SK-N-SH treated with all-trans-retinoic acid at 6 μM for 48 hours (cell line): ENCODE results near the gene VWA5A.

Experiments
- ATAC-seq: fragments of 200-7000 bp; cut with Tn5 transposase; 3 replicates; pipeline ENCODE4 v1.9.1; 2020; ENCODE audit warnings: mild to moderate bottlenecking, moderate library complexity
- ARNTL ChIP-seq: fragments of 450-650 bp; formaldehyde crosslinking; IDR thresholded peaks from 2 replicates; pipeline ENCODE4 v1.5.0; 2020; ENCODE audit warnings: low read depth, mild to moderate bottlenecking, moderate library complexity, borderline replicate concordance
- BACH2 ChIP-seq: fragments of 250-450 bp; sonication (Bioruptor Pico); IDR thresholded peaks from 2 replicates; pipeline ENCODE4 v1.9.0; 2021; ENCODE audit warnings: mild to moderate bottlenecking, borderline replicate concordance
- CSDC2 ChIP-seq: fragments of 250-450 bp; sonication (Bioruptor Pico); IDR thresholded peaks from 2 replicates; pipeline ENCODE4 v1.5.0; 2020; ENCODE audit warnings: mild to moderate bottlenecking, moderate library complexity
- ESRRG ChIP-seq: fragments of 250-450 bp; sonication (Bioruptor Pico); IDR thresholded peaks from 2 replicates; pipeline ENCODE4 v1.6.1; 2021; ENCODE audit warnings: mild to moderate bottlenecking
- GLIS3 ChIP-seq: fragments of 250-450 bp; sonication (Bioruptor Pico); IDR thresholded peaks from 2 replicates; pipeline ENCODE4 v1.5.0; 2020; ENCODE audit warnings: mild to moderate bottlenecking, moderate library complexity
- ISL1 ChIP-seq: fragments of 250-450 bp; sonication (Bioruptor Pico); IDR thresholded peaks from 2 replicates; pipeline ENCODE4 v2.1.2; 2022; ENCODE audit warnings: mild to moderate bottlenecking, moderate library complexity
- OSR1 ChIP-seq: fragments of 250-450 bp; sonication (Bioruptor Pico); IDR thresholded peaks from 2 replicates; pipeline ENCODE4 v1.8.0; 2022; ENCODE audit warnings: moderate library complexity, mild to moderate bottlenecking, inconsistent platforms
- RARB ChIP-seq: fragments of 250-450 bp; sonication (Bioruptor Pico); IDR thresholded peaks from 2 replicates; pipeline ENCODE4 v1.8.0; 2021; ENCODE audit warnings: mild to moderate bottlenecking, moderate library complexity
- SNAI2 ChIP-seq: fragments of 250-450 bp; sonication (Bioruptor Pico); IDR thresholded peaks from 2 replicates; pipeline ENCODE4 v1.5.0; 2020; ENCODE audit warnings: mild to moderate bottlenecking, moderate library complexity
- TCF4 ChIP-seq: fragments of 250-450 bp; sonication (Bioruptor Pico); IDR thresholded peaks from 2 replicates; pipeline ENCODE4 v1.8.0; 2021; ENCODE audit warnings: mild to moderate bottlenecking, moderate library complexity, borderline replicate concordance
- TOX ChIP-seq: fragments of 250-450 bp; sonication (Bioruptor Pico); IDR thresholded peaks from 2 replicates; pipeline ENCODE4 v1.8.0; 2021; ENCODE audit warnings: mild to moderate bottlenecking, moderate library complexity, borderline replicate concordance
- ZC3H10 ChIP-seq: fragments of 250-450 bp; sonication (Bioruptor Pico); IDR thresholded peaks from 2 replicates; pipeline ENCODE4 v1.5.1; 2021; ENCODE audit warnings: mild to moderate bottlenecking, moderate library complexity
- ZFP3 ChIP-seq: fragments of 250-450 bp; sonication (Bioruptor Pico); IDR thresholded peaks from 2 replicates; pipeline ENCODE4 v1.5.0; 2020; ENCODE audit warnings: mild to moderate bottlenecking, moderate library complexity
- ZFP30 ChIP-seq: fragments of 450-650 bp; formaldehyde crosslinking; IDR thresholded peaks from 2 replicates; pipeline ENCODE4 v1.5.0; 2022; ENCODE audit warnings: mild to moderate bottlenecking, moderate library complexity
- ZNF565 ChIP-seq: fragments of 450-650 bp; formaldehyde crosslinking; conservative IDR thresholded peaks from 2 replicates; pipeline ENCODE4 v1.5.0; 2020; ENCODE audit warnings: low read depth, mild to moderate bottlenecking, moderate library complexity
- ZNF70 ChIP-seq: fragments of 450-650 bp; formaldehyde crosslinking; IDR thresholded peaks from 2 replicates; pipeline ENCODE4 v1.5.0; 2020; ENCODE audit warnings: mild to moderate bottlenecking, moderate library complexity
- ZNF8 ChIP-seq: fragments of 450-650 bp; formaldehyde crosslinking; IDR thresholded peaks from 2 replicates; pipeline ENCODE4 v1.5.0; 2020; ENCODE audit warnings: mild to moderate bottlenecking, moderate library complexity
- TF ChIP-seq, protein P1 (sequence below): fragments of 250-450 bp; sonication (Bioruptor Pico); IDR thresholded peaks from 2 replicates; pipeline ENCODE4 v1.5.1; 2020; ENCODE audit warnings: low read depth, mild to moderate bottlenecking, moderate library complexity
- TF ChIP-seq, protein P2 (sequence below): fragments of 250-450 bp; sonication (Bioruptor Pico); IDR thresholded peaks from 2 replicates; pipeline ENCODE4 v1.8.0; 2021; ENCODE audit warnings: low read depth, mild to moderate bottlenecking, moderate library complexity, borderline replicate concordance
- TF ChIP-seq, protein P3 (sequence below): fragments of 250-450 bp; sonication (Bioruptor Pico); IDR thresholded peaks from 2 replicates; pipeline ENCODE4 v1.8.0; 2020; ENCODE audit warnings: mild to moderate bottlenecking, moderate library complexity, borderline replicate concordance
- TF ChIP-seq, protein P4 (sequence below): fragments of 250-450 bp; sonication (Bioruptor Pico); IDR thresholded peaks from 2 replicates; pipeline ENCODE4 v1.5.1; 2021; ENCODE audit warnings: mild to moderate bottlenecking, moderate library complexity

Gene VWA5A

DNA sequence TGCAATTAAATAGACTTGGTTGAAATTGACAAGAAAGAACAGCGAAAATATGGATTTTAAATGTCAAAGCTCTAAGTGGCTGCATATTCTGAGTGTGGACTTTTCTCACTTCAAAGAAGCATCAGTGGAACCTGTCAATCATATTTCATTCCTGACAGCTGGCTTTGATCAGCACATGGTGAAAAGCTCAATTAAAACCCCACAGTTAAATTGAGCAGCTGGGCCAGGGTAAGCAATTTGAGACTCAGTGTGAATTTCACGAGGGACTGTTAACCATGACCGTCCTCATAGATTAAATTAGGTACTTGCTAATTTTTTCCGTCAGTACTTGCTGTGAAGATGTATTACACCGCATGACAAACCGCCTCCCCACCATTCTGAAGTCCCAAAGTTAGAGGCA lies 56.9 kb downstream of the VWA5A start:
- TF ChIP-seq TOX (CRISPR knock-in tag), result no peak
- no peak for TF ChIP-seq GLIS3
- no peak for TF ChIP-seq ZNF8 (CRISPR knock-in tag)
- TF ChIP-seq, protein P1, sequence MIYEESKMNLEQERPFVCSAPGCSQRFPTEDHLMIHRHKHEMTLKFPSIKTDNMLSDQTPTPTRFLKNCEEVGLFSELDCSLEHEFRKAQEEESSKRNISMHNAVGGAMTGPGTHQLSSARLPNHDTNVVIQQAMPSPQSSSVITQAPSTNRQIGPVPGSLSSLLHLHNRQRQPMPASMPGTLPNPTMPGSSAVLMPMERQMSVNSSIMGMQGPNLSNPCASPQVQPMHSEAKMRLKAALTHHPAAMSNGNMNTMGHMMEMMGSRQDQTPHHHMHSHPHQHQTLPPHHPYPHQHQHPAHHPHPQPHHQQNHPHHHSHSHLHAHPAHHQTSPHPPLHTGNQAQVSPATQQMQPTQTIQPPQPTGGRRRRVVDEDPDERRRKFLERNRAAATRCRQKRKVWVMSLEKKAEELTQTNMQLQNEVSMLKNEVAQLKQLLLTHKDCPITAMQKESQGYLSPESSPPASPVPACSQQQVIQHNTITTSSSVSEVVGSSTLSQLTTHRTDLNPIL (CRISPR knock-in tag), result no peak
- TF ChIP-seq TCF4 (CRISPR knock-in tag), result no peak
- no peak for TF ChIP-seq OSR1 (CRISPR knock-in tag)
- no peak for TF ChIP-seq ISL1
- no peak for TF ChIP-seq CSDC2 (CRISPR knock-in tag)
- no peak for TF ChIP-seq BACH2 (CRISPR knock-in tag)
- TF ChIP-seq, protein P2, sequence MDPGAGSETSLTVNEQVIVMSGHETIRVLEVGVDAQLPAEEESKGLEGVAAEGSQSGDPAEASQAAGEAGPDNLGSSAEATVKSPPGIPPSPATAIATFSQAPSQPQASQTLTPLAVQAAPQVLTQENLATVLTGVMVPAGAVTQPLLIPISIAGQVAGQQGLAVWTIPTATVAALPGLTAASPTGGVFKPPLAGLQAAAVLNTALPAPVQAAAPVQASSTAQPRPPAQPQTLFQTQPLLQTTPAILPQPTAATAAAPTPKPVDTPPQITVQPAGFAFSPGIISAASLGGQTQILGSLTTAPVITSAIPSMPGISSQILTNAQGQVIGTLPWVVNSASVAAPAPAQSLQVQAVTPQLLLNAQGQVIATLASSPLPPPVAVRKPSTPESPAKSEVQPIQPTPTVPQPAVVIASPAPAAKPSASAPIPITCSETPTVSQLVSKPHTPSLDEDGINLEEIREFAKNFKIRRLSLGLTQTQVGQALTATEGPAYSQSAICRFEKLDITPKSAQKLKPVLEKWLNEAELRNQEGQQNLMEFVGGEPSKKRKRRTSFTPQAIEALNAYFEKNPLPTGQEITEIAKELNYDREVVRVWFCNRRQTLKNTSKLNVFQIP (CRISPR knock-in tag), result no peak
- TF ChIP-seq ARNTL (CRISPR knock-in tag), result no peak
- no peak for TF ChIP-seq ESRRG (CRISPR knock-in tag)
- TF ChIP-seq, protein P3, sequence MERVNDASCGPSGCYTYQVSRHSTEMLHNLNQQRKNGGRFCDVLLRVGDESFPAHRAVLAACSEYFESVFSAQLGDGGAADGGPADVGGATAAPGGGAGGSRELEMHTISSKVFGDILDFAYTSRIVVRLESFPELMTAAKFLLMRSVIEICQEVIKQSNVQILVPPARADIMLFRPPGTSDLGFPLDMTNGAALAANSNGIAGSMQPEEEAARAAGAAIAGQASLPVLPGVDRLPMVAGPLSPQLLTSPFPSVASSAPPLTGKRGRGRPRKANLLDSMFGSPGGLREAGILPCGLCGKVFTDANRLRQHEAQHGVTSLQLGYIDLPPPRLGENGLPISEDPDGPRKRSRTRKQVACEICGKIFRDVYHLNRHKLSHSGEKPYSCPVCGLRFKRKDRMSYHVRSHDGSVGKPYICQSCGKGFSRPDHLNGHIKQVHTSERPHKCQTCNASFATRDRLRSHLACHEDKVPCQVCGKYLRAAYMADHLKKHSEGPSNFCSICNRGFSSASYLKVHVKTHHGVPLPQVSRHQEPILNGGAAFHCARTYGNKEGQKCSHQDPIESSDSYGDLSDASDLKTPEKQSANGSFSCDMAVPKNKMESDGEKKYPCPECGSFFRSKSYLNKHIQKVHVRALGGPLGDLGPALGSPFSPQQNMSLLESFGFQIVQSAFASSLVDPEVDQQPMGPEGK (CRISPR knock-in tag), result no peak
- TF ChIP-seq, protein P4, sequence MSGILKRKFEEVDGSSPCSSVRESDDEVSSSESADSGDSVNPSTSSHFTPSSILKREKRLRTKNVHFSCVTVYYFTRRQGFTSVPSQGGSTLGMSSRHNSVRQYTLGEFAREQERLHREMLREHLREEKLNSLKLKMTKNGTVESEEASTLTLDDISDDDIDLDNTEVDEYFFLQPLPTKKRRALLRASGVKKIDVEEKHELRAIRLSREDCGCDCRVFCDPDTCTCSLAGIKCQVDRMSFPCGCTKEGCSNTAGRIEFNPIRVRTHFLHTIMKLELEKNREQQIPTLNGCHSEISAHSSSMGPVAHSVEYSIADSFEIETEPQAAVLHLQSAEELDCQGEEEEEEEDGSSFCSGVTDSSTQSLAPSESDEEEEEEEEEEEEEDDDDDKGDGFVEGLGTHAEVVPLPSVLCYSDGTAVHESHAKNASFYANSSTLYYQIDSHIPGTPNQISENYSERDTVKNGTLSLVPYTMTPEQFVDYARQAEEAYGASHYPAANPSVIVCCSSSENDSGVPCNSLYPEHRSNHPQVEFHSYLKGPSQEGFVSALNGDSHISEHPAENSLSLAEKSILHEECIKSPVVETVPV (CRISPR knock-in tag), result no peak
- TF ChIP-seq ZFP30, result no peak
- TF ChIP-seq ZNF565 (CRISPR knock-in tag), result no peak
- no peak for TF ChIP-seq ZC3H10 (CRISPR knock-in tag)
- TF ChIP-seq RARB (CRISPR knock-in tag), result no peak
- TF ChIP-seq ZNF70 (CRISPR knock-in tag), result no peak
- TF ChIP-seq, all 23 proteins: peak for 0
- ATAC-seq, result no peak

DNA sequence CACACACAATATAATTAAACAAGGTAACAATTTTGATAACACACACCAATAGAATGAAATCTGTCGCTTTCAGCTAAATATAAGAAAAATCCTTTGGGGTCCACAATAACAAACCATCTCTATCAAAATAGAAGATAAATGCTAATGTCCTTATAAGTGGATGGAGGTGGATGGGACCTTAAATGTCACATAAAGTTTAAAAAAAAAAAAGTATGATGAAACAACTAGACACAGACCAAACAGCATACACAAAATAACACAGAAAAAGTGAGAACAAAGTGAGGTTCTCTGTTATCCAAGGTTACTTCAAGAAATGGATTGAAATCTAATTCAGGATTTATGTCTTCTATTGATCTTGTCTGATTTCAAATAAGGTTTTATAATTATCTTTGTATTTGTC lies 57.3 kb downstream of the VWA5A start:
- TF ChIP-seq ARNTL (CRISPR knock-in tag) (no peak), ISL1 (no peak), ZC3H10 (CRISPR knock-in tag) (no peak), ZNF8 (CRISPR knock-in tag) (no peak), TOX (CRISPR knock-in tag) (no peak), ZFP30 (no peak), RARB (CRISPR knock-in tag) (no peak), ZNF70 (CRISPR knock-in tag) (no peak), GLIS3 (no peak), SNAI2 (CRISPR knock-in tag) (no peak), ESRRG (CRISPR knock-in tag) (no peak), OSR1 (CRISPR knock-in tag) (no peak), ZFP3 (CRISPR knock-in tag) (no peak), ZNF565 (CRISPR knock-in tag) (no peak), BACH2 (CRISPR knock-in tag) (no peak), TCF4 (CRISPR knock-in tag) (no peak)
- TF ChIP-seq, protein P3 (CRISPR knock-in tag), result no peak
- TF ChIP-seq, protein P4 (CRISPR knock-in tag), result no peak
- TF ChIP-seq, protein P1 (CRISPR knock-in tag), result no peak
- TF ChIP-seq, protein P2 (CRISPR knock-in tag), result no peak
- TF ChIP-seq, all 23 proteins: peak for 0
- no peak for ATAC-seq
